Left lung (tissue), 10 donors: ENCODE results near the gene KSR1. TPM values are rescaled to one million over a fixed set of nuclear protein-coding genes. Genes with fewer than 3 reads are reported as not detected.

Experiments used
- ATAC-seq: fragments of 200-7000 bp; cut with Tn5 transposase; one replicate; pipeline ENCODE4 v1.9.1; 2020; ENCODE audit warnings: moderate library complexity
- DNase-seq, 4 donors: peaks; one replicate each; pipeline ENCODE4 v3.0.0-alpha.2; 2013 to 2020
- H3K27ac ChIP-seq, 2 donors: fragments of 200-600 bp; sonication (generic) in 1 of 2; one replicate each; pipeline versions ENCODE4 v1.5.0 to v1.8.0; 2020 to 2021
- H3K27me3 ChIP-seq, 2 donors: fragments of 200-600 bp; sonication (generic) in 1 of 2; one replicate each; pipeline versions ENCODE4 v1.5.0 to v1.8.0; 2020 to 2021
- H3K36me3 ChIP-seq, 2 donors: fragments of 200-600 bp; sonication (generic) in 1 of 2; one replicate each; pipeline versions ENCODE4 v1.5.0 to v1.8.0; 2020 to 2021
- H3K4me1 ChIP-seq, 2 donors: fragments of 200-600 bp; one replicate each; pipeline ENCODE4 v1.8.0; 2021
- H3K4me3 ChIP-seq, 2 donors: fragments of 200-600 bp; sonication (generic) in 1 of 2; one replicate each; pipeline versions ENCODE4 v1.5.0 to v1.8.0; 2020 to 2021; ENCODE audit warnings: mild to moderate bottlenecking in 1 of 2
- H3K9me3 ChIP-seq, 2 donors: fragments of 200-600 bp; sonication (generic) in 1 of 2; one replicate each; pipeline versions ENCODE4 v1.5.0 to v1.8.0; 2020 to 2021
- CTCF ChIP-seq, 2 donors: fragments of 200-600 bp; sonication (generic) in 1 of 2; IDR thresholded peaks; one replicate each; pipeline versions ENCODE4 v1.5.0 to v1.8.0; 2021; ENCODE audit warnings: antibody characterized with exemption in 2 of 2
- intact Hi-C, 2 donors: fragments of 100-400 bp; cut with DNase I; formaldehyde crosslinking; loops; one replicate each; pipeline versions ENCODE4 v1.11.2 to v1.14.2; 2022
- polyA plus RNA-seq, 6 donors: library from polyadenylated mRNA; unstranded; fragments of 120-200 nt; gene quantifications; one replicate each; pipeline ENCODE4 v1.2.1, GENCODE V29; 2013; ENCODE audit not compliant: insufficient read length in 6 of 6
- total RNA-seq, 2 donors: library from RNA; stranded (reverse); fragmentation: NEBNext Ultra II Directional; extraction: Animal tissue kit (Norgen Biotek cat#: 25700); gene quantifications; one replicate each; pipeline ENCODE4 v1.2.1, GENCODE V29; 2021
- donor health status: DM: no; HTN: yes; CAD: no.
- donor health status: DM: no; HTN: no; CAD: no.

The KSR1 gene
- total and polyA plus RNA-seq, 8 donors: 35.0 to 70.0 (median 62.5) TPM

GRCh38 chr17:27595208-27595607 is 139.0 kb downstream of the KSR1 start:
- H3K4me1 ChIP-seq: no peaks in the 10 kb centered on the region
- no peak overlapping the region for H3K27ac ChIP-seq
- intact Hi-C loops: loop anchor here in 1 of 2 donors (10.0 kb wide), 1 partner anchor 140 kb away; the partner anchor contains the start of gene KSR1
- H3K9me3 ChIP-seq: no peaks in the 10 kb centered on the region
- TF ChIP-seq CTCF (IDR thresholded peaks at IDR 0.05): no peak
- no peaks in the 10 kb centered on the region for H3K27me3 ChIP-seq
- no peak for DNase-seq
- ATAC-seq: no peak
- no peak overlapping the region for H3K4me3 ChIP-seq
- H3K36me3 ChIP-seq: peaks cover 0 to 63% of the 10 kb centered on the region in 2 donors

DNA sequence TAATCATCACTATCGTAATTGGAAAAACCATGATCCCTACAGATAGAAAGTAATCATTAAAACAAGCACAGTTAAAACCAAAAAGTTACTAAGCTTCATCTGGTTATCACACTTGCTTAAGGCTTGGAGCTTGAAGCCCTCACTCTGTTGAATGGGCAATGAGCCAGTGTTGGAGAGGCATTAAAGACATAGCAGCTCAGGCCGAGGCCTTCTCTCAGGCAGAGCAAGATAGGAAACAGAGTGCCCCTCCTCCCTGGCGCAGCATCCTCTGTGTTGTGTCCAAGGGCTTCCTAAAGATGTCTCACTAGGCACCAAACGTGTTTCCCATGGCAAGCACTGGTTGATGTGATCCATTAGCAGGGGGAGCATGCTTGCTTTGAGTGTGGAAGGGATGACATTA is 139.8 kb downstream of the KSR1 start:
- TF ChIP-seq CTCF (IDR thresholded peaks at IDR 0.05): no peak
- intact Hi-C loops: loop anchor here in 1 of 2 donors (10.0 kb wide), 1 partner anchor 141 kb away; the partner anchor contains the start of gene KSR1
- H3K4me3 ChIP-seq: no peak overlapping the region
- no peaks in the 10 kb centered on the region for H3K27me3 ChIP-seq
- H3K9me3 ChIP-seq: no peaks in the 10 kb centered on the region
- H3K27ac ChIP-seq: no peak overlapping the region
- DNase-seq (peak in 2 of 4 donors; percentile 75 to 86), ATAC-seq (no peak)
- H3K4me1 ChIP-seq: peaks cover 0 to 1% of the 10 kb centered on the region in 2 donors
- H3K36me3 ChIP-seq: peaks cover 0 to 71% of the 10 kb centered on the region in 2 donors

DNA sequence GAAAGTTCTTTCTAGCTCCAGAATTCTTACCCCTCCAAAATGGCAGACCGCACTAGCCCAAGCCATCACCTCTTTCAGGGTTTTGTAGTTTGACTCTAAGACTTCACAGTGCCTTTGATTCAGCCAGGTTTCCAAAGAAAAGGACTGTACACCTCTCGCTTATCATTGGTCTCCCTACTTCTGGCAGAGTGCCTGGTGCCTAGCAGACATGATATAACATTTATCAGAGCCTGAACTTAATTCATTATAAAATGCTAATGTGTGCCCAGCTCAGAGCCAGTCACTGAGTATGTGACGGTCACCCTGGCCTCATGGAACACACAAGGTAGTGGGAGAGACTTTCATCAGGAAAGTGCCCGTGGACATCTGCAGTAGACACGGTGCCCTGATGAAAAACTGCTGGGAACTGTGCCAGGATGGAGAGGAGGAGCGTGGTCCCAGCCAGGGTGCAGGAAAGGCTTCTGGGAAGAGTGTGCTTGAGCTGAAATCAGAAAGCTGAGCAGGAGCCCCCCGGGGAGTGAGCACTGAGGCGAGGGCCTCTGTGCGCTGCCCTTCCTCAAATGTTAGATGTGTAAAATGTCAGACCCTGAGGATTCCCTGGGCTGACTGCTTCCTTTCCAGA is 140.4 kb downstream of the KSR1 start:
- Histone ChIP-seq H3K4me3 (no peak overlapping the region), H3K4me1 (peaks cover 0 to 7% of the 10 kb centered on the region in 2 donors), H3K27me3 (no peaks in the 10 kb centered on the region), H3K9me3 (no peaks in the 10 kb centered on the region), H3K27ac (no peak overlapping the region), H3K36me3 (peaks cover 0 to 74% of the 10 kb centered on the region in 2 donors)
- DNase-seq (no peak), ATAC-seq (no peak)
- no peak for TF ChIP-seq CTCF (IDR thresholded peaks at IDR 0.05)
- intact Hi-C loops: loop anchor here in 1 of 2 donors (10.0 kb wide), 1 partner anchor 142 kb away; the partner anchor contains the start of gene KSR1

DNA sequence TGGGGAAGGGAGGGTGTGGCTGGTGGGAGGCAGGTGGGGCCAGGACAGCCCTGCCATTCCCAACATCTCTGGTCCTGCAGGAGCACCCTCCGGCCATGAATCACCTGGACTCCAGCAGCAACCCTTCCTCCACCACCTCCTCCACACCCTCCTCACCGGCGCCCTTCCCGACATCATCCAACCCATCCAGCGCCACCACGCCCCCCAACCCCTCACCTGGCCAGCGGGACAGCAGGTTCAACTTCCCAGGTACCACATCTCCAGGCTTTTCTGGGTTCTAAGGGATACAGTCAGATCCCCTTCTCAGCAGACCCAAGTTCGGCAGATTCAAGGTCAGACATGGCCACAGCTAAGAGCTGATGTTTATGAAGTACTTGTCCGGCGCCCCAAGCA is 140.9 kb downstream of the KSR1 start:
- H3K27ac ChIP-seq: no peak overlapping the region
- ATAC-seq: no peak
- H3K27me3 ChIP-seq: no peaks in the 10 kb centered on the region
- DNase-seq: no peak
- H3K4me1 ChIP-seq: peaks cover 0 to 10% of the 10 kb centered on the region in 2 donors
- no peak overlapping the region for H3K4me3 ChIP-seq
- H3K36me3 ChIP-seq: peaks cover 0 to 72% of the 10 kb centered on the region in 2 donors
- intact Hi-C loops: loop anchor here in 1 of 2 donors (10.0 kb wide), 1 partner anchor 142 kb away; the partner anchor contains the start of gene KSR1
- no peaks in the 10 kb centered on the region for H3K9me3 ChIP-seq
- TF ChIP-seq CTCF (IDR thresholded peaks at IDR 0.05): no peak

DNA sequence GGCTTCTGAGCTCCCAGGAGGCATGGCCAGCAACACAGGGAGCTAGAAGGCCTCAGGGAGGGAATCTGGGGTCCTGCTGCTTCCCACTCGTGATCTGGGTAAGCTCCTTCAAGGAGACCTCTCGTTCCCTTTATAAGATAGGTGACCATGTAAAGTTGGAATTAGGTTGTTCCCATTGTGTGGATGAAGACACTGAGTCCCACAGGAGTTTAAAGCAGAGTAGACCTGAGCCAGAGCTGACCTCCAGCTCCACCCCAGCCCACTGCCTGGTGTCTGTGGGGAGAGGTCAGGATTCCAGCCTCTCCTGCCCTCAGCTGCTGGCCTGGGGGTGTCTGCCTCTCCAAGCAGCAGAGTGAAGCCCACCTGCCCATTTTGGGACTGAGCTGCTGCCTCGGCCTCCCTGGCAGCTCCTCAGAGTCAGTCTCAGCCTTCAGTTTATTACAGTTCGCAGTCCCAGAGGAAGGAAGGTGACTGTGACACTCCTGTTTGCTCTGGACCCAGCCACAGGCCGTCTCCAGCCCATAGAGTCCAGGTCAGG is 141.6 kb downstream of the KSR1 start:
- Histone ChIP-seq H3K36me3 (peaks cover 0 to 66% of the 10 kb centered on the region in 2 donors), H3K27ac (no peak overlapping the region), H3K4me3 (no peak overlapping the region), H3K9me3 (no peaks in the 10 kb centered on the region), H3K27me3 (no peaks in the 10 kb centered on the region), H3K4me1 (peaks cover 0 to 10% of the 10 kb centered on the region in 2 donors)
- no peak for TF ChIP-seq CTCF (IDR thresholded peaks at IDR 0.05)
- intact Hi-C loops: loop anchor here in 1 of 2 donors (10.0 kb wide), 1 partner anchor 143 kb away; the partner anchor contains the start of gene KSR1
- ATAC-seq: no peak
- no peak for DNase-seq
